Neuronal stem cell (in vitro differentiated cells): ENCODE measurements around the gene ENKUR.

ENCODE experiments used
- DNase-seq: peaks from one replicate; pipeline ENCODE4 v3.0.0-alpha.2; 2013; ENCODE audit warnings: low spot score
- H2AFZ ChIP-seq: one replicate; pipeline ENCODE4 v1.6.1; 2013; ENCODE audit warnings: mild to moderate bottlenecking, low read length, inconsistent platforms
- H2AK5ac ChIP-seq: 2 replicates; pipeline ENCODE4 v1.6.1; 2013; ENCODE audit warnings: low read depth, mild to moderate bottlenecking, inconsistent platforms, low read length, moderate library complexity, mixed read lengths
- H2BK120ac ChIP-seq: 2 replicates; pipeline ENCODE4 v1.6.1; 2013; ENCODE audit warnings: low read depth, mild to moderate bottlenecking, inconsistent platforms, low read length, moderate library complexity, mixed read lengths
- H2BK12ac ChIP-seq: one replicate; pipeline ENCODE4 v1.6.1; 2013; ENCODE audit warnings: low read length, inconsistent platforms
- H2BK15ac ChIP-seq: 2 replicates; pipeline ENCODE4 v1.6.1; 2013; ENCODE audit warnings: mild to moderate bottlenecking, low read length, inconsistent platforms, mixed read lengths
- H2BK5ac ChIP-seq: one replicate; pipeline ENCODE4 v1.6.1; 2013; ENCODE audit warnings: inconsistent platforms, mild to moderate bottlenecking, low read length, moderate library complexity
- H3K14ac ChIP-seq: one replicate; pipeline ENCODE4 v1.6.1; 2013; ENCODE audit warnings: low read length, inconsistent platforms
- H3K18ac ChIP-seq: 2 replicates; pipeline ENCODE4 v1.6.1; 2013; ENCODE audit warnings: low read length, inconsistent platforms
- H3K23ac ChIP-seq: 2 replicates; pipeline ENCODE4 v1.6.1; 2013; ENCODE audit warnings: low read depth, mild to moderate bottlenecking, mixed read lengths, low read length, inconsistent platforms; ENCODE audit not compliant: poor library complexity
- H3K27ac ChIP-seq: replicated peaks from 3 replicates; pipeline ENCODE4 v1.5.1; 2013; ENCODE audit warnings: low read length, inconsistent platforms
- H3K27me3 ChIP-seq, 3 experiments: 2 replicates each; pipeline ENCODE4 v1.6.1; 2013; ENCODE audit warnings: low read length in 3 of 3, mild to moderate bottlenecking in 2 of 3, inconsistent platforms in 1 of 3, low read depth in 1 of 3, mixed read lengths in 1 of 3, moderate library complexity in 1 of 3; ENCODE audit not compliant: control insufficient read depth in 3 of 3, insufficient read depth in 3 of 3
- H3K36me3 ChIP-seq, 2 donors: replicated peaks in 1 of 2; 2 replicates each; pipeline ENCODE4 v1.6.1; 2013; ENCODE audit warnings: low read length in 2 of 2; ENCODE audit not compliant: control insufficient read depth in 2 of 2, insufficient read depth in 2 of 2
- H3K4ac ChIP-seq: 2 replicates; pipeline ENCODE4 v1.6.1; 2013; ENCODE audit warnings: inconsistent platforms, mild to moderate bottlenecking, low read length, moderate library complexity
- H3K4me1 ChIP-seq, 2 donors: 1 replicate in 1 of 2; 2 replicates in 1 of 2; pipeline ENCODE4 v1.6.1; 2013; ENCODE audit warnings: low read length in 2 of 2, low read depth in 1 of 2; ENCODE audit not compliant: control insufficient read depth in 2 of 2, insufficient read depth in 1 of 2
- H3K4me2 ChIP-seq: one replicate; pipeline ENCODE4 v1.6.1; 2013; ENCODE audit warnings: mild to moderate bottlenecking, low read length, inconsistent platforms; ENCODE audit not compliant: insufficient read depth, poor library complexity, severe bottlenecking
- H3K4me3 ChIP-seq, 2 donors: 2 replicates each; pipeline ENCODE4 v1.5.1; 2013; ENCODE audit warnings: low read length in 2 of 2, mild to moderate bottlenecking in 2 of 2, inconsistent platforms in 1 of 2, moderate library complexity in 1 of 2
- H3K79me1 ChIP-seq: one replicate; pipeline ENCODE4 v1.6.1; 2013; ENCODE audit warnings: low read depth, mild to moderate bottlenecking, inconsistent platforms, low read length, moderate library complexity
- H3K9ac ChIP-seq: one replicate; pipeline ENCODE4 v1.6.1; 2013; ENCODE audit warnings: mild to moderate bottlenecking, low read depth, low read length, inconsistent platforms; ENCODE audit not compliant: poor library complexity
- H3K9me3 ChIP-seq, 2 donors: replicated peaks in 1 of 2; 2 replicates each; pipeline versions ENCODE3 to v1.6.1; 2013; ENCODE audit warnings: low read length in 2 of 2, mild to moderate bottlenecking in 2 of 2, inconsistent platforms in 1 of 2, low read depth in 1 of 2, mixed read lengths in 1 of 2, moderate library complexity in 1 of 2; ENCODE audit not compliant: control insufficient read depth in 2 of 2, insufficient read depth in 1 of 2
- H4K8ac ChIP-seq: one replicate; pipeline ENCODE4 v1.6.1; 2013; ENCODE audit warnings: low read depth, mild to moderate bottlenecking, inconsistent platforms, low read length, moderate library complexity
- H4K91ac ChIP-seq: one replicate; pipeline ENCODE4 v1.6.1; 2013; ENCODE audit warnings: low read length, low read depth, mild to moderate bottlenecking, inconsistent platforms; ENCODE audit not compliant: poor library complexity
- WGBS, 2 donors: extraction: QIAGEN DNeasy Blood & Tissue Kit; methylation state at CpG; one replicate each; pipeline ENCODE4 v1.1.7; 2013; ENCODE audit warnings: missing lambda C conversion rate in 2 of 2, mixed read lengths in 1 of 2; ENCODE audit not compliant: insufficient read length in 2 of 2, insufficient replicate concordance in 1 of 2; ENCODE audit errors: extremely low coverage in 2 of 2; 5-methylcytosine and 5-hydroxymethylcytosine counted together

The ENKUR gene

DNA sequence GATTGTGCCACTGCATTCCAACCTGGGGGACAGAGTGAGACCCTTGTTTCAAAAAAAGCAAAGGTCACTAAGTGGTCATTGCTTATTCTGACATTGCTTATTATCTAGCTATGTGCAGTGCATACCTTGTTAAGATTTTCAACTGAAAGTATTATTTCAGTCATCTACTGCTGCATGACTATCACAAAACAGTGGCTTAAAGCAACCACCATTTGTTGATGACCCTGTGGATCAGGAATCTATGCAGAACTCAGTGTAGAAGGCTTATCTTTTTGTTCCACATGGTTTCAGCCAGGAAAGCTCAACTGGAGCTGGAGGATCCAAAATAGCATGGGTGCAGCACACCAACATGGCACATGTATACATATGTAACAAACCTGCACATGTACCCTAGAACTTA lies 23.6 kb upstream of the ENKUR start:
- Histone ChIP-seq H2AFZ (no peak overlapping the region), H3K23ac (no peak overlapping the region), H3K9ac (no peak overlapping the region), H3K9me3 (no peaks in the 10 kb centered on the region), H4K8ac (no peak overlapping the region), H2BK15ac (no peak overlapping the region), H3K4ac (no peak overlapping the region), H4K91ac (no peak overlapping the region), H3K14ac (no peak overlapping the region), H2BK12ac (no peak overlapping the region), H3K4me2 (no peak overlapping the region), H3K18ac (no peak overlapping the region), H3K4me3 (no peak overlapping the region), H2BK120ac (no peak overlapping the region), H3K36me3 (no peaks in the 10 kb centered on the region), H2AK5ac (no peak overlapping the region), H3K27me3 (no peaks in the 10 kb centered on the region), H3K27ac (no peak overlapping the region), H3K79me1 (no peaks in the 10 kb centered on the region), H3K4me1 (peaks cover 0 to 3% of the 10 kb centered on the region in 2 donors), H2BK5ac (no peak overlapping the region)
- no peak for DNase-seq

- no peak overlapping the region for H2AK5ac ChIP-seq
- no peak overlapping the region for H2BK120ac ChIP-seq
- peaks cover 0 to 3% of the 10 kb centered on the region in 2 donors for H3K4me1 ChIP-seq
- H3K23ac ChIP-seq, result no peak overlapping the region
- H3K27me3 ChIP-seq, result no peaks in the 10 kb centered on the region
- H3K9me3 ChIP-seq, result no peaks in the 10 kb centered on the region
- no peak overlapping the region for H3K4ac ChIP-seq
- H2BK12ac ChIP-seq, result no peak overlapping the region
- H3K36me3 ChIP-seq, result no peaks in the 10 kb centered on the region
- no peak overlapping the region for H3K27ac ChIP-seq
- no peak overlapping the region for H4K8ac ChIP-seq
- H3K9ac ChIP-seq, result no peak overlapping the region
- H2BK5ac ChIP-seq, result no peak overlapping the region
- H3K14ac ChIP-seq, result no peak overlapping the region
- H3K79me1 ChIP-seq, result no peaks in the 10 kb centered on the region
- no peak overlapping the region for H3K4me3 ChIP-seq
- no peak for DNase-seq
- no CpG with 5 or more reads among the region's 2 CpGs for WGBS, 2 donors
- no peak overlapping the region for H2BK15ac ChIP-seq
- no peak overlapping the region for H3K18ac ChIP-seq
- no peak overlapping the region for H4K91ac ChIP-seq
- H2AFZ ChIP-seq, result no peak overlapping the region
- no peak overlapping the region for H3K4me2 ChIP-seq
Measured at GRCh38 chr10:25038325-25038724, 22.4 kb upstream of the ENKUR start.

DNA sequence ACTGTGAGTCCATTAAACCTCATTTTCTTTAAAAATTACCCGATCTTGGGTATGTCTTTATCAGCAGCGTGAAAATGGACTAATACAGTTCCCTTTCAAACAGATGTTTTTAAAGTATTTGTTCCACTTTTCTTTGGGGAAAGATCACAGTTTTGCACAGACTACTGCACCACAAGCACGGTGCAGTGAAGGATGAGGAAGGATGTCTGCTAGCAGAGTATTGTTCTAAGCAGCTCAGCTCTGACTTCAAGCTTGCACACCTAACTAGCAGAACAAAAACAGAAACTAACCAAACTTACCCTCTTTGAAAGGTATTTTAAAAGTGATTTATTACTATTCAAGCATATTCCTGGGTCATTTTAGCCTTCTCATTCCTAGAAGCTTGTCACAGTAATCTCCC lies 20.4 kb upstream of the ENKUR start:
- Histone ChIP-seq H2BK15ac (no peak overlapping the region), H2AFZ (no peak overlapping the region), H4K91ac (no peak overlapping the region), H2BK5ac (no peak overlapping the region), H3K79me1 (no peaks in the 10 kb centered on the region), H3K4me3 (no peak overlapping the region), H3K4ac (no peak overlapping the region), H3K27ac (no peak overlapping the region), H4K8ac (no peak overlapping the region), H3K9ac (no peak overlapping the region), H3K23ac (no peak overlapping the region), H3K27me3 (no peaks in the 10 kb centered on the region), H3K18ac (no peak overlapping the region), H3K9me3 (no peaks in the 10 kb centered on the region), H3K14ac (no peak overlapping the region), H3K4me2 (no peak overlapping the region), H2BK12ac (no peak overlapping the region), H2BK120ac (no peak overlapping the region), H3K36me3 (no peaks in the 10 kb centered on the region), H2AK5ac (no peak overlapping the region), H3K4me1 (peaks cover 0 to 3% of the 10 kb centered on the region in 2 donors)
- WGBS, 2 donors, result no CpG with 5 or more reads among the region's 3 CpGs
- DNase-seq, result no peak

- no peaks in the 10 kb centered on the region for H3K36me3 ChIP-seq
- H3K4me1 ChIP-seq, result no peaks in the 10 kb centered on the region
- DNase-seq, result no peak
- no peak overlapping the region for H2BK5ac ChIP-seq
- no peak overlapping the region for H3K27ac ChIP-seq
- no peaks in the 10 kb centered on the region for H3K9me3 ChIP-seq
- no peak overlapping the region for H3K4ac ChIP-seq
- no peak overlapping the region for H2BK15ac ChIP-seq
- no peak overlapping the region for H3K18ac ChIP-seq
- no peaks in the 10 kb centered on the region for H3K79me1 ChIP-seq
- H3K27me3 ChIP-seq, result no peaks in the 10 kb centered on the region
- no peak overlapping the region for H3K23ac ChIP-seq
- no peak overlapping the region for H3K4me3 ChIP-seq
- WGBS, 2 donors, result no CpG with 5 or more reads among the region's 2 CpGs
- no peak overlapping the region for H4K91ac ChIP-seq
- H4K8ac ChIP-seq, result no peak overlapping the region
- no peak overlapping the region for H2BK12ac ChIP-seq
- H3K9ac ChIP-seq, result no peak overlapping the region
- H2AFZ ChIP-seq, result no peak overlapping the region
- no peak overlapping the region for H3K4me2 ChIP-seq
- no peak overlapping the region for H3K14ac ChIP-seq
- H2BK120ac ChIP-seq, result no peak overlapping the region
- H2AK5ac ChIP-seq, result no peak overlapping the region
Measured at GRCh38 chr10:25029519-25029918, 13.6 kb upstream of the ENKUR start.
